ACC112 (cell line): Measurements from ENCODE around the gene RHBDD1.

Source experiments
- H2AFZ ChIP-seq: fragments of 200-600 bp; sonication (generic); one replicate; pipeline ENCODE4 v1.6.0; 2017; ENCODE audit warnings: antibody characterized with exemption, low read length; ENCODE audit not compliant: unreplicated experiment
- H3K27ac ChIP-seq: fragments of 200-600 bp; sonication (generic); 2 replicates; pipeline ENCODE4 v1.5.1; 2014; ENCODE audit warnings: low read depth, mild to moderate bottlenecking, antibody characterized with exemption, low read length, moderate library complexity
- H3K27me3 ChIP-seq: fragments of 200-600 bp; sonication (generic); 2 replicates; pipeline ENCODE4 v1.6.1; 2014; ENCODE audit warnings: mild to moderate bottlenecking, antibody characterized with exemption, low read length, moderate library complexity, mixed read lengths; ENCODE audit not compliant: insufficient read depth
- H3K36me3 ChIP-seq: fragments of 200-600 bp; sonication (generic); 2 replicates; pipeline ENCODE4 v1.6.1; 2016; ENCODE audit warnings: mild to moderate bottlenecking, antibody characterized with exemption, low read length, moderate library complexity, mixed read lengths; ENCODE audit not compliant: insufficient read depth
- H3K4me1 ChIP-seq: fragments of 200-600 bp; sonication (generic); one replicate; pipeline ENCODE4 v1.6.1; 2016; ENCODE audit warnings: low read length, mixed read lengths; ENCODE audit not compliant: insufficient read depth, unreplicated experiment, control insufficient read depth
- H3K4me3 ChIP-seq: fragments of 200-600 bp; sonication (generic); 2 replicates; pipeline ENCODE4 v1.5.1; 2014; ENCODE audit warnings: mild to moderate bottlenecking, low read depth, low read length
- H3K79me2 ChIP-seq: fragments of 200-600 bp; sonication (generic); one replicate; pipeline ENCODE4 v1.6.0; 2016; ENCODE audit warnings: low read length; ENCODE audit not compliant: control insufficient read depth, unreplicated experiment, insufficient read depth

Gene RHBDD1

GRCh38 chr2:226869371-226869770 lies 33.5 kb downstream of the RHBDD1 start:
- Histone ChIP-seq H3K36me3 (no peaks in the 10 kb centered on the region; the same call in 1 of the 2 replicates), H3K4me3 (no peak overlapping the region), H2AFZ (no peak overlapping the region), H3K79me2 (no peaks in the 10 kb centered on the region), H3K27ac (no peak overlapping the region), H3K4me1 (no peaks in the 10 kb centered on the region), H3K27me3 (no peaks in the 10 kb centered on the region)

DNA sequence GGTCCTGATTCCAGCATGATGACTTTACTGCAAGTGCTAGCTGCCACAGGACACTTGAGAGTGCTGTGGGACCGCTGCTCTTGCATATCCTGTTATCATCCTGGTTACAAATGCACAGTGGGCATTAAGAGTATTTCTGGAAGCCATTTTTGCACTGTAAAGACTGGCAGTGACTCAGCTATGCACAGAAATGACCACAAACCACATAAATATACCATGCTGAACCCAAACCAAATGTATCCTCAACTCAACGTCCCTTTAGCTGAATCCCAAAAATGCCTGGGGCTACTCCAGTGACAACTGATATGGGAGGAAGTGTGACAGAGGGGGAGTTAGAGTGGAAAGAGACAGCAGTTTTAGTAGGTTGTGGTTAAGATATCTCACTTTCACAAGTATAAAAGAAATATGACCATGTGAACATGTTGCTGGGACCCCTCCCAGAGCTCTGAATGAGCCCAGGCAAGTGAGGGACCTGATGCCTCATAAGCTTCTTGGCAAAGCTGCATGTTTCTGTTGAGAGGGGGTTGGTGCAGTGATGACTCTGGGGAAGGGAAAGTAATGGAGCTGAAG lies 37.3 kb downstream of the RHBDD1 start:
- no peaks in the 10 kb centered on the region; the same call in 1 of the 2 replicates for H3K36me3 ChIP-seq
- no peak overlapping the region for H3K27ac ChIP-seq
- H3K79me2 ChIP-seq: no peaks in the 10 kb centered on the region
- no peaks in the 10 kb centered on the region for H3K27me3 ChIP-seq
- H3K4me3 ChIP-seq: no peak overlapping the region
- no peak overlapping the region for H2AFZ ChIP-seq
- H3K4me1 ChIP-seq: no peaks in the 10 kb centered on the region

GRCh38 chr2:226873826-226874225 lies 38.0 kb downstream of the RHBDD1 start:
- Histone ChIP-seq H3K36me3 (no peaks in the 10 kb centered on the region; the same call in 1 of the 2 replicates), H3K4me1 (no peaks in the 10 kb centered on the region), H3K27me3 (no peaks in the 10 kb centered on the region), H3K79me2 (no peaks in the 10 kb centered on the region), H2AFZ (no peak overlapping the region), H3K4me3 (no peak overlapping the region), H3K27ac (no peak overlapping the region)

GRCh38 chr2:226874749-226875148 lies 38.9 kb downstream of the RHBDD1 start:
- no peak overlapping the region for H3K27ac ChIP-seq
- no peak overlapping the region for H2AFZ ChIP-seq
- H3K79me2 ChIP-seq: no peaks in the 10 kb centered on the region
- H3K4me3 ChIP-seq: no peak overlapping the region
- no peaks in the 10 kb centered on the region for H3K4me1 ChIP-seq
- no peaks in the 10 kb centered on the region; the same call in 1 of the 2 replicates for H3K36me3 ChIP-seq
- no peaks in the 10 kb centered on the region for H3K27me3 ChIP-seq

- no peaks in the 10 kb centered on the region for H3K27me3 ChIP-seq
- no peaks in the 10 kb centered on the region for H3K79me2 ChIP-seq
- no peak overlapping the region for H2AFZ ChIP-seq
- H3K4me1 ChIP-seq: no peaks in the 10 kb centered on the region
- H3K36me3 ChIP-seq: no peaks in the 10 kb centered on the region; the same call in 1 of the 2 replicates
- no peak overlapping the region for H3K27ac ChIP-seq
- H3K4me3 ChIP-seq: no peak overlapping the region
These were observed 39.8 kb downstream of the RHBDD1 start for GRCh38 chr2:226875438-226876225.

DNA sequence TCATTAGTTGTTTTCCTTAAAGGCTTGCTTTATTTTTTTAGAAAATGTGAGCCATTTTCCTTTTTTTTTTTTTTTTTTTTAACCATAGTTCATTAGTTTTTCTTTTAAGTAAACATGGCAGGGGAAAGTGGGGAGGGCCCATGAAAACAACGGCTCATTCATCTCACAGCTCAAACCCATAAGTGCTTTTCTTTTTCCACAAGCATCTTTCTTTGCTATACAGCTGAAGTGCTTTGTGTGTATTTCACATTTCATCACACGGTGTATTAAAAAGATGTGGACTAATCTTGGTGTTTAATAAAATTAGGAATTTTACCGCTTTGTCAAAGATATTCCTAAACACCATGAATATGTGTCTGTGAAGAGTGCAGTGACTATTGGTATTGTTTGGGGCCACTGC lies 41.6 kb downstream of the RHBDD1 start:
- Histone ChIP-seq H3K27ac (no peak overlapping the region), H2AFZ (no peak overlapping the region), H3K27me3 (no peaks in the 10 kb centered on the region), H3K36me3 (no peaks in the 10 kb centered on the region; the same call in 1 of the 2 replicates), H3K4me1 (no peaks in the 10 kb centered on the region), H3K79me2 (no peaks in the 10 kb centered on the region), H3K4me3 (no peak overlapping the region)

GRCh38 chr2:226881287-226881686 lies 45.4 kb downstream of the RHBDD1 start:
- H3K4me1 ChIP-seq: peaks cover 5% of the 10 kb centered on the region
- no peaks in the 10 kb centered on the region for H3K79me2 ChIP-seq
- no peak overlapping the region for H3K27ac ChIP-seq
- no peak overlapping the region for H3K4me3 ChIP-seq
- H2AFZ ChIP-seq: no peak overlapping the region
- no peaks in the 10 kb centered on the region for H3K27me3 ChIP-seq
- H3K36me3 ChIP-seq: no peaks in the 10 kb centered on the region

GRCh38 chr2:226882606-226883005 lies 46.8 kb downstream of the RHBDD1 start:
- Histone ChIP-seq H3K79me2 (no peaks in the 10 kb centered on the region), H3K27ac (no peak overlapping the region), H3K4me1 (peaks cover 9% of the 10 kb centered on the region), H3K36me3 (no peaks in the 10 kb centered on the region), H2AFZ (no peak overlapping the region), H3K4me3 (no peak overlapping the region), H3K27me3 (no peaks in the 10 kb centered on the region)

DNA sequence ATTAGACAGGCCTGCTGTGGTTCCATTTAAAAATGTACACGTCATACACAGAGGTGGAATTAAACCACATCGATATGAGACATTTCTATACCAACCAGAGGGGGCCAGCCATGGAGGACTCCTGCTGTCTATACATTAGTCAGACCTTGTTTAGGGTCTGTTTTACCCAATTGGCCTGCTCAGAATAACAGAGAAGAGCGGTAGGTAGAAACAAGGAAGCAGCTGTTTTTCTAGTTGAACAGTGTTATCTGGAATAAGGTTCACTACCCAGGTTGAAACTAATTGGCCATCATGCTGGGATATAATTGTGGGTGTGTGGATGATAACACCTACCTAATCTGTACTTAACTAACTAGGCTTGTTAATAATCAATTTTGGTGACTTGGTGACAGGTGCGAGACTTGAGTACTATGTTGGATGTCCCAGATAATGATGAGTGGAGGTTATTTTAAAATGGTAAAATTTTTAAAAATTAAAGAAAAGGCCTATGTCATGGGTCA lies 47.5 kb downstream of the RHBDD1 start:
- no peak overlapping the region for H3K4me3 ChIP-seq
- H3K27me3 ChIP-seq: no peaks in the 10 kb centered on the region
- no peak overlapping the region for H2AFZ ChIP-seq
- no peak overlapping the region for H3K27ac ChIP-seq
- H3K36me3 ChIP-seq: no peaks in the 10 kb centered on the region
- H3K4me1 ChIP-seq: peaks cover 16% of the 10 kb centered on the region
- no peaks in the 10 kb centered on the region for H3K79me2 ChIP-seq

DNA sequence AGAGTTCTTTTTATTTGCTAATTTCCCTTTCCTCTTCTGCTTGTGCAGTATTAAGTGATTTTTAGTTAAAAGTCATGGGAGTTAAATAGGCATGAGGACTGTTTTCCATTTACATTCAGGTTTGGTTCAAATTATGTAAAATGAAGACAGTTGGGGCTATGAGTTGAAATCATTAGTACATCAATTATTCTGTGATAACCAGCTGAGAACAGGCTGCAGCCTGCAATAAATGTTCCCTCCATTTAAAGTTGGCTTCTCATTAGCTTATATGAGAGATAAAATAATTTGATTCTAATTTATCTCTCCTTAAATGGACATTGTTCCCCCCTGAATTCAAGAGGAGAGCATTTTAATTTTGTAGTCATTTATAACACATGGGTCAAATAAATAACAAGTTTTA lies 48.3 kb downstream of the RHBDD1 start:
- peaks cover 24% of the 10 kb centered on the region for H3K4me1 ChIP-seq
- no peak overlapping the region for H3K27ac ChIP-seq
- no peak overlapping the region for H3K4me3 ChIP-seq
- no peaks in the 10 kb centered on the region for H3K36me3 ChIP-seq
- H3K79me2 ChIP-seq: no peaks in the 10 kb centered on the region
- H2AFZ ChIP-seq: no peak overlapping the region
- H3K27me3 ChIP-seq: no peaks in the 10 kb centered on the region
